HL-60 (cell line): ENCODE data around the gene MMP24.

Experiments
- DNase-seq, 2 experiments: peaks; one replicate each; pipeline ENCODE4 v3.0.0-alpha.2; 2010 to 2020; ENCODE audit warnings: low read depth in 1 of 2, low spot score in 1 of 2
- H3K27ac ChIP-seq: fragments of 250-450 bp; sonication (Bioruptor Pico); replicated peaks from 2 replicates; pipeline ENCODE4 v1.5.1; 2020; ENCODE audit warnings: mild to moderate bottlenecking, moderate library complexity
- H3K27me3 ChIP-seq: fragments of 250-450 bp; sonication (Bioruptor Pico); 2 replicates; pipeline ENCODE4 v1.5.1; 2021; ENCODE audit warnings: mild to moderate bottlenecking, moderate library complexity; ENCODE audit not compliant: insufficient read depth, poor library complexity, severe bottlenecking
- H3K4me3 ChIP-seq: replicated peaks from 2 replicates; pipeline ENCODE4 v1.5.1; 2011; ENCODE audit warnings: mild to moderate bottlenecking, control low read depth, low read length; ENCODE audit not compliant: insufficient read depth
- CTCF ChIP-seq: IDR thresholded peaks from one replicate; pipeline ENCODE4 v1.5.1; 2011; ENCODE audit warnings: low read length, control low read depth, inconsistent platforms; ENCODE audit not compliant: insufficient read depth
- GABPA ChIP-seq: IDR thresholded peaks from 2 replicates; pipeline ENCODE4 v1.6.1; 2012; ENCODE audit warnings: low read depth
- POLR2AphosphoS5 ChIP-seq: IDR thresholded peaks from 2 replicates; pipeline ENCODE4 v1.6.1; 2012; ENCODE audit warnings: low read depth
- REST ChIP-seq: IDR thresholded peaks from 2 replicates; pipeline ENCODE4 v1.6.1; 2012; ENCODE audit warnings: low read depth; ENCODE audit not compliant: insufficient replicate concordance
- SPI1 ChIP-seq: IDR thresholded peaks from 2 replicates; pipeline ENCODE4 v1.6.1; 2012; ENCODE audit warnings: low read depth, mild to moderate bottlenecking, borderline replicate concordance

MMP24 gene

GRCh38 chr20:35325401-35325800, 98.9 kb downstream of the MMP24 start:
- no peak for TF ChIP-seq REST
- no peak for TF ChIP-seq POLR2AphosphoS5
- no peak for TF ChIP-seq CTCF
- no peak for TF ChIP-seq GABPA
- no peak for TF ChIP-seq SPI1
- H3K27ac ChIP-seq: no peak overlapping the region
- H3K4me3 ChIP-seq: no peak overlapping the region
- H3K27me3 ChIP-seq: no peaks in the 10 kb centered on the region
- DNase-seq: no peak

- Histone ChIP-seq H3K27me3 (no peaks in the 10 kb centered on the region), H3K27ac (no peak overlapping the region), H3K4me3 (no peak overlapping the region)
- DNase-seq: no peak
- no peak for TF ChIP-seq SPI1
Observed at GRCh38 chr20:35326021-35326739, 99.7 kb downstream of the MMP24 start.
